DMS 273 (cell line): ENCODE results near the gene COL4A1.

Experiments used
- DNase-seq: peaks from one replicate; lab custom pipeline; 2025; ENCODE audit not compliant: unreplicated experiment; lab: John Stamatoyannopoulos, UW

COL4A1 gene

DNA sequence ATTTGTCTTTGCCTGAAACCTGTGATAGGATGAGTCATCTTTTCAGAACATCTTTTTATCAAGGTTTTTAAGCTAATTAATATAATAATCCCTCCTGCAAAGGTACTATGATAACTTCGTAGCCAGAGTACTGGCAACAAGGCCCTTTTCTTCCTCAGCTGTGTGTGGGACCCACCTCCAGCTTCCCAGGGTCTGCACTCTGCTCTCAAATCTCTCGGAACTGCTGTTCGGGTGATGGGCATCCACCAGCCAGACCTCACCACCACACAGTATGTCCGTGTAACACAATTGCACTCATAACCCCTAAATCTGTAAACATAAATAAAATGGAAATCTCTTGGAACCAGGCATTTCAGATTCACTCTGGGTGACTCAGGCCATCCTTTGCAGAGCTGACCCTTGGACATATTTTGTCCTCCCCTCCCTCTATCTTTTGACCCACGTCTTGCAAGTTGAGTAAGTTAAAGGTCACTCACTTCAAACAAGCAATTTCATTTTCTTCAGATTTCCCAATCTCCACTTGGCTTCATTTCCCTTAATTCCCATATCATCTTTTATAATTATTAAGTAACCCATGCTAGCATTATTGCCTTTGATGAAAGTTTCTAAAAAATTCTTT, 29.5 kb downstream of the COL4A1 start:
- no peak for DNase-seq

DNA sequence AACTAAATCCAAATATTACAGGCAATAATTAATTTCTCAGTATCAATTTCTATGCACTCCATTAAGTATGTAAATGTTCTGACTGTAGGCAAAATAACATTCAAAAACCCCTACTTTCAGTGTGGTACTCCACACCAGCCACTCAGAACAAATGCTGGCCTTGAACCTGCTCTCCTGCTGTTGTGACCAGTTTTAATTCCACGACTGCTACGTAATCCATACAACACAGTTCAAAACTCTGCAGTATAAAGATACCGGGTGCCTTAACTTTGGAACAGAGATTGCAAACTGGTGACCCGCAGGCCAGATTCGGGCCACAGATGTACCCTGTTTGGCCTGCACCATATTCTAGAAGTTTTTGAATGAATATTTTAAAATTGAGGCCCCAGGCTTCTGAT, 30.4 kb downstream of the COL4A1 start:
- no peak for DNase-seq

DNA sequence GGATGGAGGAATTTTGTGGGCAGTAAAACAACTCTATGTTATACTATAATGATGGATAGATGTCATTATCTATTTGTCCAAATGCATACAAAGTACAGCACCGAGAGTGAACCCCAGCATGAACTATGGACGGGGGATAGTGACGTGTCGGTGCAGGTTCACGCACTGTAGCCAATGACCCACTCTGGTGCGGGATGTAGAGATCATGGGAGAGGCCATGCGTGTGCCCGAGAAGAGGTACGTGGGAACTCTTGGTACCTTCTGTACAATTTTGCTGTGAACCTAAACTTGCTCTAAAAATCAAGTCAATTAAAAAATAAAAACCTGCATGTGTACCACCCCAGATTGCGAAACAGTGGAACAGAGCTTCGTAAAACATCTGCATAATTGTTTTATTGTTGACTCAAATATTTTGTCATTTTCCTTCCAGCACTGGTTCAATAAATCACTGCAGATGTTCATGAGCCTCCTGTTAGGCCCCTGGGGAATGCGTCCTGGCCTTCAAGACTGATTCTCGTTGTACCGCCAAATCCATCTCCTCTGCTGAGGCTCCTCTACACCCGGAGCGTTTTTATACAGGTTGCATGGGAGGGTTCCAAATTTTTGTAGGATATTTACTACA, 30.9 kb downstream of the COL4A1 start:
- no peak for DNase-seq

DNA sequence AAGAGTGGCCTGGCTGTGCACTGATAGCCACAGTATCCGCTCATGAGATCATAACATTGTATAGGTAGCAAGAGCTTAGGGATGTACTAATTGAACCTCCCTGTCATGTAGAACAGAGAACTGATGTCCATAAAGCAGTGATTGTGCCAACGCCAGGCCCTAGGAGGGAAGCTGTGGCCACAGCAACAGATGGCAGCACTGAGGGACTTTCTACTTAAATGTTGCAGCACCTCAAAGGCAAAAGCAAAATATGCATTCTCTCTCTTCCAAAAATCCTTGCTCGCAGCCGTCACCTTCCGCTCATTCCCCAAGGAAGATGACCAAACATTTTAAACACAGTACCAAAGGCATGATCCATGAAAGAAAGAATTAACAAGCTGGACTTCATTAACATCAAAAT, 32.3 kb downstream of the COL4A1 start:
- peak; percentile 0 for DNase-seq

DNA sequence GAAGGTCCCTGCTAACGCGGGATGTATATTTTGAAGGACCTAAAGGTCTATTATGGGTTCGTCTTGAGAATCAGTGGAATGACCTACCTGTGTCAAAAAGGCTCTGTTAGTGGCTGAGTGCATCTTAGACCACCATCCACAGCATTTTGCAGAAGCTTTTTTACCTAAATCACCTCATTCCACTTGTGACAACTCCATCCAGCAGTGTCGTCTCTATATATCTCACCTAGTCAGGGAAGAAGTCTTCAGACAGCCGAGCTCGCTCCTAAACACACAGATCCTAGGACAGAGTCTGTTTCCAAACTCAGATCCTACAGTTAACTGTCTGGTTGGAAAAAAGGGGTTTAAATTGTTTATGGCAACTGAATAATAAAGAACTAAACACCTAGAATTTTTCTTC, 33.7 kb downstream of the COL4A1 start:
- DNase-seq, result no peak

DNA sequence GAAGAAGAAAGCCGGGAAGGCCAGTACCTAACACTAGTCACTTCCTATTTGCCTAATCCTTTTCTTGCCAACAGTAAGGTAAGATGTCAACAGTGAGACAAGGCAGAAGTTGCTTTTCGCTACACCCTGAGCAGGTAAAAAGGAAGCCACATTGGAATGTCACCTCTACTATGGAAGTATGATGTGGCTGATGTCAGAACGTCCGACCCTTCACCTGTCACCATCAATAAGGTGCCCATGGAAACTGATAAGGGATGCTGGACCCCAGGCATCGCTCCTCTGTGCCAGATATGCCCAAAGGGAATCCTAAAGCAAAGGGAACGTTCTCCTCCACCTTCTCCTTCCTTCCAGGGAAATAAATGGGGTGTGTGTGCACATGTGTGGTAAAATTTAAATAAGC, 34.3 kb downstream of the COL4A1 start:
- no peak for DNase-seq

DNA sequence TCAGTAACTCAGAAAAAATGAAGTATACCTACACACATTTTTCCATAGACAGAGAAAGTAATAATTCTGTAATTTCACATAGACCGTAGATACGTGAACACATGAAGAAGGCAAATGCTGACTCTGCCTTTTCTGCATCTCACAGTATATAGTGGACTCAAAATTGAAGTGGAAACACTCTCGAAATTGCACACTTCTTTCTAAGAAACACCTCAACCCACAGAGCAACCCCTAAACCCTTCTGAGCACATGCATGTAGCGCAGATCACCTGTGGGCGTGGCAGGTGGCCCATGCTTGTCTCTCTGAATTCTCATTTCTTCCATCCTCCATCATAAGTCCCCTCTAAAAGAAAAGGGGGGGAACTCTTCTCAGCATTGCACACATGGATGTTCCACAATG, 34.7 kb downstream of the COL4A1 start:
- no peak for DNase-seq

DNA sequence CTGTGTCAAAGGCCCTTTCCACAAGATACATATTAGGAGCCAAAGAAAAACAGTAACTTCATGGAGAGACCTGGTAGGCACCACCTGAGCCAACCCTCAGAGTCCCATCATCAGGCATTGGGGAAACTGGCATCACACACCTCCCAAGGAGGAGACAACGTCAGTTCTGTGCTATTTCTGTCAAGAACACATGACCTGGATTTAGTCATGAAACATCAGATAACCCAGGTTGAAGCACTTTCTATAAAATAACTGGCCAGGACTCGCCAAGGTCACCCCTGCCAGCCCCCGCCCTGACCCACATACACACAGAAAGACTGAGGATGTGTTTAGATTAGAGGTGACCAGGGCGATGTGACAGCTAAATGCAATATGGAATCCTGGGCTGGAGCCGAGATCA, 35.6 kb downstream of the COL4A1 start:
- no peak for DNase-seq

DNA sequence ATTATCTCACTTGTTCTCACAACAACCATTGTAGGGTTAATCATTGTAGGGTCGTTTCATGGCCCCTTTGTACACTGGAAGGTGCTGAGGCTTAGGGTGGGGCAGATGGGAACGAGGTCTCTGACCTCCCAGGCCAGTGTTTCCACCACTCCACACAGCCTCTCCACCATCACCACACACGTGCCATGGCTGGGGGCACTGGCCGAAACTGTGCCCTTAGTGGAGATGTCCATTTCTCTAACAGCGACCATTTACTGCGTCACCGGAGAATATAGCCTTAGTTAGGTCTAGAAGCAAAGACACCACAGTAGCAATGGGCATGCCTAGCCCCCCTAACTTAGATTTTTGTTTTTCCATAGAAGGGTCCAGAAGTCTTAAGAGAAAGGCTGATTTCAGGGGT, 36.5 kb downstream of the COL4A1 start:
- no peak for DNase-seq

DNA sequence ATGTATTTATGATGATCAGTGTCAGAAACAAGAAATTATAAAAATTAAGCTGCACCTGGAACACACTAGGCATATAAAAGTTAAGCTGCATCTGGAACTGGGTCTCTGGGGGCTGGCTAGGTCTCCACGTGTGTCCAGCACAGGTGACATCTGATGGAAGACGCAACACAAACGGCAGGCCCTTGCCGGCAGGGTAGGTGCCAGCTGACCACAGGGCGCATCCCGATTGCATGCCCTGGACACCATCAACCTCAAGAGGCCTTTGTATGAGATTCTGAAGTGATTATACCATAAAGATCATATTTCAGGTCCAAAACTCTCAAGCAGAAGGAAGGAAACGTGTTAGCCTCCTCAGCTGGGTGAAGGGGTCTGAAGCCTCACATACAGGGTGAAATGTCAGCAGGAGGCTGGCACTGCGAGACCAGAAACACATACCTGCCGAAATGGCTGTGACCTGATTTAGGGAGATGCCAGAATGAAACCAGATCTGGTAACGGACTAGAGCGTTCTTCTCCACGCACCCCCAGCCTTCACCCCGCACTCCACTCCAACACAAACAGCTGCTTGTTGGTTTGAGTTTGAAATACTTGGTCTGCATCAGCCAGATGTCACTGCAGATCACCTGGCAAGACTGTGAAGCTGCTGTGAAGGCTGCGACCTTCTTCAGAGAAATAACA, 37.3 kb downstream of the COL4A1 start:
- DNase-seq, result no peak

DNA sequence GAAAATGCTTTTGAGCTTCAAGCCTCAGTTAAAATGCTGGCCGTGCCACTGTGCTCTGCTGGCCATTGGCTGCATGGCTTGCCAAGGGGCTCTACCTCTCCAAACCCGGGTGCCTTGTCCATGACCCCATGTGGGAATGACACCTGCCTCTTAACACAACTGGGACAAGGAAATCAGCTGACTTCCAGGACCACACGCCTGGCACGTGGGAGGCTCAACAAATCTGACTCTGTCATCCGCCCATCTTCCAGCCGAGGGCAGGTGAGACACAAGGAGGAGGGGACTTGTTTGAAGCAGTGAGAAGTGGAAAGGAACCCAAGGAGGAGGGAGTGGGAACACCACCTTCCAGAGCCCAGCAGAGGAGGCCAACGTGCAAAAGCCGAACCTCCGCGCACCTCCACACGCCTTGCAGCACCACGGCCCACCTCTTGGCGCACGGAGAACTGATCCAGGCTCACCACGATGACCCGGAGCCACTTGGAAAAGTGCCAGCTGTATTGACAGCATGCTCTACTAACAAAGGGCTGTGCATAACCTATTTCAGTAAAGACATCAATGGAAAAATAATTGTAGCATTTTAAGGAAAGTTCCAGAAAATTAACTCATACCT, 38.3 kb downstream of the COL4A1 start:
- no peak for DNase-seq

DNA sequence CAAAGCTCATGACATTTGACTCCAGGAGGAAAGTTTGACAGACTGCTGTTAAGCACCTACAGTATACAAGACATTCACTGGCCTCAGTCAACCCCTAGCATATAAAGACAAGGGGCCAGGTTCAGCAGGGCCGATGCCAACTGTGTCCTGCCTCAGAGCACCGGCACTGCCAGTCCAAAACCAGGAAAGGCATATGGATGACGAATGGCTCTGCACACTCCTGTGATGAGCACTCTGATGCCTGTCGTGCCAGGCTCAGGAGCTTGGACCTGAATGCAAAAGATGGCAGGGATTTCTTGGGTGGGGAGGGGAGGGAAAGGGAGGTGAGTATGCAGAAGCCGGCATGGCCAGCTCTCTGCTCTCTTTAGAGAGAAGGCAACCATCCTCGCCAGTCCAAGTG, 38.9 kb downstream of the COL4A1 start:
- DNase-seq, result no peak

DNA sequence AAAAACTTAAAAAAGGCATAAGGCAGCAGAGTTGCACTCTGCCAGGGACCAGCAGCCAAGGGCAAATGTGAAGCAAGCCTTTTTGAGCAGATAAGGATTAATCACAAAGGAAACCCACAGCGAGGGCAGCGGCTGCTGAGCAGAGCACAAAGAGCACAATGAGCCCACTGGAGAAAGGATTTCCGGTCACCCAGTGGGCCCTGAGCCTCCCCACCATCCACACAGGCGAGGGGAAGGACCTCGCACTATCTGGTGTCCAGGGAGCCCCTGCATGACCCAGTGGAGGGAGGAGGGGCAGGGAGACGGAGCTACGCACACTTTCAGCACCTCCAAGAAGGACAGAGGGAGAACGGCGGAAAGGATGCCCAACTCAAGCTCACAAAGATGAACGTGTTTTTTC, 40.0 kb downstream of the COL4A1 start:
- no peak for DNase-seq

DNA sequence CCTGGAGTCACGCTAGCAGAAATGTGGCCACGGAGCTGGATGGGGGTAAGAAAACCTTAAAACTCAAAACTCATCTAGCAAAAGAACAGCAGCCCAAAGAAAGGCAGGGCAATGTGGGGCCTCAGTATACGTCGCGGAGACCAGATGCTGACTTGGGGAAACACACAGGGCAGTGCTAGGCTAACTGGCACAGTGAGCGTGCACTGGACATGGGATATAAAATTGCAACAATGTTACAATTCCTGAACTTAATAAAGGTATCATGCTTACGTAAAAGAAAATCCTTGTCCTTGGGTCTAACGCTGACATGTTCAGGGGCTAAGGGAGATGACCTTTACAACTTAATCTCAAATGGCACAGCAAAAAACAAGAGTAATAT, 40.5 kb downstream of the COL4A1 start:
- no peak for DNase-seq

DNA sequence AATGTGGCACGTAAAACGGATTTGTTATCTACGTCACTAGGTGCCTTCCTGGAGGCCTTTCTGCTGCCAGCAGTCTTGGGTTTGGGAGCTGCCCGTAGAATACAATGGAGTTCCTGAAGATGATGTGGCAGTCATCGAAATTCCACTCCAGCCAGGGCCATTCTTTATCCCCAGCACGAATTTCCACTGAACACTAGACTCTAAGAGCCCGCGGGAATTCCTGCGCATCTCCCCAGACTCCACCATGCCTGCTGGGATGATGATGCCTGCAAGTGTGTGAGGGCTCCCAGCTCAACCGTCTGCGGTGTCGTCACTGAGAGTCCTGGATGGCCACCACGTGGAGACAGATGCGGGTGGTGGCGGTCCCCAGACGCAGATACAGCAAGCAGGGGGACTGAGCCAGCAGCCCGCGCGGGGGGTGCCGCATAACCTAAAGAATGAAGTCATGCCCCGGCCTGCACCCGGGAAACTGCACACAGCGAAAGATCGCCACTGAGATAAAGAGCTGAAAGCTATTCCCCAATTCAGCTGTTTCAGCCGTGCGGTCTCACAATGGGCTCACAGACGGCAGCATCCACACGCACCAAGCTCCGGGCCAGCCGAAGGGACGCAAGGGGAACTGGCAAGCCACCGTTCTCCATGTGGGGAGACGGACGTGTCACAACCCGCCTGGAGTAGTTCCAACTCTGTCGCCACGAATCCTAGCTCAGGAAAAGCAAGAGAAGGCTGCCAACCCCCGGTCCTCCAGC, 41.1 kb downstream of the COL4A1 start:
- DNase-seq, result no peak

DNA sequence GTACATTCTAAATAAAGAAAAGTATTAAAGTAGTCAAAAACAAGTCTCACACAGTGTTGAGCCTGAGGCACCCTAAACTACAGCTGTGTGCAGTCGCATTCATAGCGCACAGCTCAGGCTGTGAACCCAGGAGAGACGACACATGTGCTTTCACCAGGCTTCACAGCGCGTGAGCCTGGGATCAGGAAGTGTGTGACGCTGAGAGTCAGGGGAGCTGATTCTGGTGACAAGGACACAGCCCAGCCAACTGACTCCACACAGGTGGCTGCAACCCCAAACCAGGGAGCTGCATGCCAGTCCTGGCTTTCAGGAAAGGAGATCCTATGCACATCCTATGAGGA, 41.6 kb downstream of the COL4A1 start:
- no peak for DNase-seq

DNA sequence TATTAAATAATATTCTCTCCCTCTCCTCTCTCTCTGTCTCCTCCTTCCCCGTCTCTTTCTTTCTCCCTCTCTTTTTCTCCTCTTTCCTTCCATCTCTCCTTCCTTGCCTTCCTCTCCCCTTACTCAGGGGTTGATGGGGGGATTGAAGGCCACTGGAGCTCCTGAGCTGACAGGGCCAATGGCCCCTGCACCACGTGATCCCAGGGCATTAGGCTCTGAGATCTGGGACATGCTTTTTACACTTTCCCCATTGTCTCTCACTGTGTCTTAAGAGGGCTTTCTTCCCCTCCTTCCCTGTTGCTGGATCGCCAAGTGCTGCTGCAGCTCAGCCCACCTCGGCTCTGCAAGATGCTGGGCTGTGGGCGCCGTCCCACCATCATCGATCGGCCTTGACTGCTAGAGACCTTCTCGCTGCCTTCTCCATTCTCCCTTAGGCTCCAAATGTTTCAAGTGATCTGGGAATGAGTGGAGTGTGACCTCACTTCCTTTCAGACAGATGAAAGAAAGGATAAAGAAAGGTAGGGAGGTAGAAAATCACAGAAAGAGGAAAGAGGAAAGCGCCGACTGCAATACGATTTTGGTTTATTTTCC, 42.2 kb downstream of the COL4A1 start:
- DNase-seq, result no peak

DNA sequence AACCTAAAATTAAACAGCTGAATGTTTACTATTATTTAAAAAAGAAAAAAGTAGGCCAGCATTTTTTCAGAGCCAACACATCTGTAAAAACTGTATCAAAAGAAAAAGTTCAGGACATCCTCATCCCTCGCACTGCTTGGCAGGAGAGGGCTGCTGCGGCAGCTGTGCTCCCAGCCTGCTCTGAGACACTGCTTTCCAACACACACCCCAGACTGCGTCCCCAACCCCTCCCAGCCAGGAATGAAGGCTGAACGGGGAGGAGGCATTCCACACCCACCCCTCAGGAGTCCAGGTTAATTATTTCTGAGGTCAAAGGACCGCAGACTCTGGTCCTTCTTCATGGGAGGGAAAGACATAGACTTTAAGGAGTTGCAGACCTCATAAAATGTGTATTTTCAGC, 43.1 kb downstream of the COL4A1 start:
- DNase-seq, result no peak

DNA sequence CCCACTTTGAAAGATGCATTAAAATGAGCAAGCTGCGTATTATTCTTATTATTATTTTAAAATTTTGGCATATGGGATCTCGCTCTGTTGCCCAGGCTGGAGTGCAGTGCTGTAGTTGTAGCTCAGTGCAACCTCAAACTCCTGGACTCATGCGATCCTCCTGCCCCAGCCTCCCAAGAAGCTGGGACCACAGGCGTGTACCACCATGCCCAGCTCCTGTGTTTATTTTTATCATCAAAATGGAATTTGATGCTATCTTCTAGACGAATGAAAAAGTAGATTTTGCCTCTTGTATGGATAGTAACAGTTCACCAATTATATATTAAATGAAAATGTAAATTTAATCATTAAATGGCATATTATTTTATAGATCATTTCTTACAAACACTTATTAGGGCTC, 43.6 kb downstream of the COL4A1 start:
- no peak for DNase-seq

DNA sequence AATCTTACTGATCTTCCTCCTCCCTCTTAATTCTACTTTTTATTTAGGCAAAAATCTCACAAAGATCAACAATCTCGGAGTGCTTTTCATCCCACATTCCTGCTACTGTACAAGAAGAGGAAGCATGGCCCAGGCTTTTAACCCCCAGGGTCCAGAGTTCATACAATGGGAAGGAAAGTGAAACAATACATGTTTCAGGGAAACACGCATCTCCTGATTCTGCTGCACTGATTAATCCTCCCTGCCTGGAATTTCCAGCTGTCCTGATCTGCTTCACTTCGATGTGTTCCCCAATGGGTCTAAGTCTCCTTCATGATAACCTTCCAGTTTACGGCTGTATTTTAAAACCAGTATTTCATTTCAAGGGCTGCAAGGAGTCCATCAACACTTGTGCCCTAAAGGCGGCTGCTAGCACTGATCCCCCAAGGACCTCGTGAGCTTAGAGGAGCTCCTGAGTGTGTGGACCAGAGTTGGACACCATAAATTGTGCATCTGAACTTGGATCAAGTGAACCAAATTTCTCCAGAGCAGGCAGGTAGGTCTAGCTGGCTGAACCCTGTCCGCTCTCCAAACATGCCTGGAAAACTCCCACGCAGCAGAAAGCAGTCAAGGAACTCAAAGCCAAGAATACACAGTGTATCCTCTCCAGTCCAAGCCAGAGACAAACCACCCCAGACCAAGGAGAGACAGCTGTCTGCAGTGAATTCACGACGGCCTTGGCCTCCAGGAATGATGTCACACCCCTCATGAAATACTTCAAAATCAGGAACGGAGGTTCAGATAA, 44.3 kb downstream of the COL4A1 start:
- no peak for DNase-seq

DNA sequence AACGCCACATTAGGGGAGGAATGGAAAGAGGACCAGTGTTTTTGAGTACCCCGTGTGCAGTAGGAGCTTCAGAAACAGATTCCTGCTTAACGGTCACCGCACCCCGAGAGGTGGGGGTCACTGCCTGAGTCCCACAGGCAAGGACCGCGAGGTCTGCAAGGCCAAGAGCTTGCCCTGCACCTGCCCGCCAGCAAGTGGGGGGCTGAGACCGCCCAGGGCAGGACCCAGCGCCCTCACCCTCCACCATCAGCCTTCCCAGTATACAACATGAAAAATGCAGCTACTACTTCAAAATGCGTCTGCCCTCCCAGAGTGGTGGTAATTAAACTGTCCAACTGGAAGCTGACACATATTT, 44.9 kb downstream of the COL4A1 start:
- no peak for DNase-seq
